Uterus (tissue), 4 donors: ENCODE results near the gene DCC. TPM values are rescaled to one million over a fixed set of nuclear protein-coding genes. Genes with fewer than 3 reads are reported as not detected.

Experiments used
- DNase-seq, 2 donors: peaks; one replicate each; pipeline ENCODE4 v3.0.0-alpha.2; 2019 to 2020
- H3K27ac ChIP-seq, 2 donors: fragments of 200-600 bp; sonication (generic); 1 replicate in 1 of 2; 2 replicates in 1 of 2; pipeline ENCODE4 v1.5.1; 2016 to 2018
- H3K27me3 ChIP-seq, 2 donors: fragments of 200-600 bp; sonication (generic); one replicate each; pipeline ENCODE4 v1.5.1; 2018 to 2019; ENCODE audit warnings: control low read depth in 1 of 2
- H3K36me3 ChIP-seq, 2 donors: fragments of 200-600 bp; sonication (generic); one replicate each; pipeline ENCODE4 v1.5.1; 2019; ENCODE audit warnings: control low read depth in 1 of 2
- H3K4me1 ChIP-seq, 2 donors: fragments of 200-600 bp; sonication (generic); one replicate each; pipeline ENCODE4 v1.5.1; 2018 to 2019; ENCODE audit warnings: control low read depth in 1 of 2
- H3K4me3 ChIP-seq, 2 donors: fragments of 200-600 bp; sonication (generic); 1 replicate in 1 of 2; 2 replicates in 1 of 2; pipeline ENCODE4 v1.5.1; 2018 to 2019; ENCODE audit warnings: mild to moderate bottlenecking in 1 of 2
- H3K9me3 ChIP-seq, 2 donors: fragments of 200-600 bp; sonication (generic); one replicate each; pipeline ENCODE4 v1.5.1; 2019; ENCODE audit warnings: control low read depth in 1 of 2
- POLR2A ChIP-seq, 2 donors: fragments of 450-650 bp; IDR thresholded peaks; one replicate each; pipeline ENCODE4 v1.6.1; 2016; ENCODE audit warnings: antibody characterized with exemption in 2 of 2, mild to moderate bottlenecking in 1 of 2, moderate library complexity in 1 of 2
- intact Hi-C: fragments of 100-400 bp; cut with DNase I; formaldehyde crosslinking; loops from one replicate; pipeline ENCODE4 v1.15.1; 2023; ENCODE audit warnings: low total_unique reads
- total RNA-seq, 4 donors: library from RNA; depleted of rRNA in 3 of 4; stranded (reverse); fragments of >200 nt in 3 of 4; gene quantifications; one replicate each; pipeline versions ENCODE4 v1.1.0 to v1.2.4, GENCODE V29; 2014 to 2023
- TF ChIP-seq, protein P1 (sequence below), 4 experiments: fragments of 200-600 bp in 2 of 4; fragments of 450-650 bp in 2 of 4; sonication (generic) in 2 of 4; IDR thresholded peaks; one replicate each; pipeline ENCODE4 v1.5.1; 2016 to 2019; ENCODE audit warnings: antibody characterized with exemption in 4 of 4, mild to moderate bottlenecking in 2 of 4, moderate library complexity in 1 of 4
- donor health status: DM: yes; HTN: yes; CAD: no.

Gene DCC, protein sequence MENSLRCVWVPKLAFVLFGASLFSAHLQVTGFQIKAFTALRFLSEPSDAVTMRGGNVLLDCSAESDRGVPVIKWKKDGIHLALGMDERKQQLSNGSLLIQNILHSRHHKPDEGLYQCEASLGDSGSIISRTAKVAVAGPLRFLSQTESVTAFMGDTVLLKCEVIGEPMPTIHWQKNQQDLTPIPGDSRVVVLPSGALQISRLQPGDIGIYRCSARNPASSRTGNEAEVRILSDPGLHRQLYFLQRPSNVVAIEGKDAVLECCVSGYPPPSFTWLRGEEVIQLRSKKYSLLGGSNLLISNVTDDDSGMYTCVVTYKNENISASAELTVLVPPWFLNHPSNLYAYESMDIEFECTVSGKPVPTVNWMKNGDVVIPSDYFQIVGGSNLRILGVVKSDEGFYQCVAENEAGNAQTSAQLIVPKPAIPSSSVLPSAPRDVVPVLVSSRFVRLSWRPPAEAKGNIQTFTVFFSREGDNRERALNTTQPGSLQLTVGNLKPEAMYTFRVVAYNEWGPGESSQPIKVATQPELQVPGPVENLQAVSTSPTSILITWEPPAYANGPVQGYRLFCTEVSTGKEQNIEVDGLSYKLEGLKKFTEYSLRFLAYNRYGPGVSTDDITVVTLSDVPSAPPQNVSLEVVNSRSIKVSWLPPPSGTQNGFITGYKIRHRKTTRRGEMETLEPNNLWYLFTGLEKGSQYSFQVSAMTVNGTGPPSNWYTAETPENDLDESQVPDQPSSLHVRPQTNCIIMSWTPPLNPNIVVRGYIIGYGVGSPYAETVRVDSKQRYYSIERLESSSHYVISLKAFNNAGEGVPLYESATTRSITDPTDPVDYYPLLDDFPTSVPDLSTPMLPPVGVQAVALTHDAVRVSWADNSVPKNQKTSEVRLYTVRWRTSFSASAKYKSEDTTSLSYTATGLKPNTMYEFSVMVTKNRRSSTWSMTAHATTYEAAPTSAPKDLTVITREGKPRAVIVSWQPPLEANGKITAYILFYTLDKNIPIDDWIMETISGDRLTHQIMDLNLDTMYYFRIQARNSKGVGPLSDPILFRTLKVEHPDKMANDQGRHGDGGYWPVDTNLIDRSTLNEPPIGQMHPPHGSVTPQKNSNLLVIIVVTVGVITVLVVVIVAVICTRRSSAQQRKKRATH (N-terminal part only)
- 1 to 10 TPM in 1 of 4 donors, under 1 TPM in 1, not detected in 2; 0.40 to 3.2 TPM for total RNA-seq

DNA sequence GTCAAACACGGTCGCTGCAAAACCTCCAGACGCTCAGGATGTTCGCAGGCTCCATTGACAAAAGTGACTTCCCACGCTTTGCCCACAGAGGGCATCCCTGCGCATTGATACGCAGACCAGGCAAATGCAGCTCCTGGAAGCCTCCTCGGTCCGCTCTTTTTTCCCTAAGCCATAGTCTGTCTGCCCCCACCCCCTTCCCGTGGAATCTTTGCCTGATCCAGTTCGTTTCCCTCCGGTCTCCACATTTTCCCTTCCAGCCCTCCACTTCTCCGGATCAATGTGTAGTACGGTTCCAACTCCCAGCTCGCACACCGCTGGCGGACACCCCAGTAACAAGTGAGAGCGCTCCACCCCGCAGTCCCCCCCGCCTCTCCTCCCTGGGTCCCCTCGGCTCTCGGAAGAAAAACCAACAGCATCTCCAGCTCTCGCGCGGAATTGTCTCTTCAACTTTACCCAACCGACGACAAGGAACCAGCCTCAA lies at the start of gene DCC:
Gene DCC (plus strand): TSS at position 307 of the 481 bp plus-strand sequence. CDS start 591 bp downstream, outside the sequence.
- H3K4me1 ChIP-seq: no peaks in the 10 kb centered on the region
- H3K4me3 ChIP-seq: no peak within 1 kb of the TSS
- peaks cover 0 to 18% of the 10 kb centered on the region in 2 donors for H3K27me3 ChIP-seq
- no peak for TF ChIP-seq POLR2A (IDR thresholded peaks at IDR 0.05)
- TF ChIP-seq, protein P1, sequence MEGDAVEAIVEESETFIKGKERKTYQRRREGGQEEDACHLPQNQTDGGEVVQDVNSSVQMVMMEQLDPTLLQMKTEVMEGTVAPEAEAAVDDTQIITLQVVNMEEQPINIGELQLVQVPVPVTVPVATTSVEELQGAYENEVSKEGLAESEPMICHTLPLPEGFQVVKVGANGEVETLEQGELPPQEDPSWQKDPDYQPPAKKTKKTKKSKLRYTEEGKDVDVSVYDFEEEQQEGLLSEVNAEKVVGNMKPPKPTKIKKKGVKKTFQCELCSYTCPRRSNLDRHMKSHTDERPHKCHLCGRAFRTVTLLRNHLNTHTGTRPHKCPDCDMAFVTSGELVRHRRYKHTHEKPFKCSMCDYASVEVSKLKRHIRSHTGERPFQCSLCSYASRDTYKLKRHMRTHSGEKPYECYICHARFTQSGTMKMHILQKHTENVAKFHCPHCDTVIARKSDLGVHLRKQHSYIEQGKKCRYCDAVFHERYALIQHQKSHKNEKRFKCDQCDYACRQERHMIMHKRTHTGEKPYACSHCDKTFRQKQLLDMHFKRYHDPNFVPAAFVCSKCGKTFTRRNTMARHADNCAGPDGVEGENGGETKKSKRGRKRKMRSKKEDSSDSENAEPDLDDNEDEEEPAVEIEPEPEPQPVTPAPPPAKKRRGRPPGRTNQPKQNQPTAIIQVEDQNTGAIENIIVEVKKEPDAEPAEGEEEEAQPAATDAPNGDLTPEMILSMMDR (IDR thresholded peaks at IDR 0.05): no peak
- DNase-seq: no peak
- intact Hi-C loops: no loop called here
- H3K27ac ChIP-seq: no peak within 1 kb of the TSS
- H3K9me3 ChIP-seq: no peaks in the 10 kb centered on the region
- H3K36me3 ChIP-seq: no peaks in the 10 kb centered on the region

DNA sequence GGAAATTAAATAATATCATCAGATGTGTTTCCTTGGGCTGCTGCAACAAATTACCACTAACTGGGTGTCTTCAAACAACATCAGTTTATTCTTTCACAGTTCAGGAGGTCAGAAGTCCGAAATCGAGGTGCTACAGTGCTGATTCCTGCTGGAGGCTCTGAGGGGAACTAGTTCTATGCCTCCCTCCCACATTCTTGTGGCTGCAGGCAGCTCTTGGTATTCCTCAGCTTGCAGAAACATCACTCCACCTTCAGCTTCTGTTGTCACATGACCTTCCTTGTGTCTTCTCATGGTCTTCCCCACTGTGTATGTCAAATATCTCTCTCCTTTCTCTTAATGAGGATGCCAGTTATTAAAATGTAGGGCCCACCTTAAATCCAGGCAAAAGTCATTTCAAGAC lies 29.3 kb upstream of the DCC start:
- no peaks in the 10 kb centered on the region for H3K9me3 ChIP-seq
- TF ChIP-seq, protein P1 (IDR thresholded peaks at IDR 0.05): no peak
- TF ChIP-seq POLR2A (IDR thresholded peaks at IDR 0.05): no peak
- DNase-seq: no peak
- H3K27me3 ChIP-seq: no peaks in the 10 kb centered on the region
- H3K27ac ChIP-seq: no peak overlapping the region
- H3K4me3 ChIP-seq: no peak overlapping the region
- H3K36me3 ChIP-seq: no peaks in the 10 kb centered on the region
- intact Hi-C loops: no loop called here
- no peaks in the 10 kb centered on the region for H3K4me1 ChIP-seq

DNA sequence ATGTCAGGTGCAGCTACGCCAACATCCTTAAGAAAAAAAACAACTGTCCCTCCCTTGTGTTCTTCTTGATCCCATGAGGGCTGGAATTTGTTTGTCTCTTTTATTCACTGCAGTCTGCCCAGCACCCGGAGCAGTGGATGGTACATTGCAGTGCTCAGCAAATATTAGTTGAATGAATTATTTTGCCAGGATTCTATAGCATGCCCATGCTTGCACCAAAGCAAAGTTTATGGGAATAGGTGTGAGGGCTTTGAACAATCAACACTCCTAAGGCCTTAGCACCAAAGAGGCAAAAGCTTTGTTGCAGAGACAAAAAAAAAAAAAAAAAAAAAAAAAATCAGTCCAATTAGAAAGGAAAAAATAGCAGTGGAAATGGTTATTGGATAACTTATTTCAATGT lies 28.7 kb upstream of the DCC start:
- Histone ChIP-seq H3K27ac (no peak overlapping the region), H3K27me3 (no peaks in the 10 kb centered on the region), H3K4me1 (no peaks in the 10 kb centered on the region), H3K4me3 (no peak overlapping the region), H3K9me3 (no peaks in the 10 kb centered on the region), H3K36me3 (no peaks in the 10 kb centered on the region)
- intact Hi-C loops: no loop called here
- DNase-seq: no peak
- no peak for TF ChIP-seq POLR2A (IDR thresholded peaks at IDR 0.05)
- TF ChIP-seq, protein P1 (IDR thresholded peaks at IDR 0.05): no peak

DNA sequence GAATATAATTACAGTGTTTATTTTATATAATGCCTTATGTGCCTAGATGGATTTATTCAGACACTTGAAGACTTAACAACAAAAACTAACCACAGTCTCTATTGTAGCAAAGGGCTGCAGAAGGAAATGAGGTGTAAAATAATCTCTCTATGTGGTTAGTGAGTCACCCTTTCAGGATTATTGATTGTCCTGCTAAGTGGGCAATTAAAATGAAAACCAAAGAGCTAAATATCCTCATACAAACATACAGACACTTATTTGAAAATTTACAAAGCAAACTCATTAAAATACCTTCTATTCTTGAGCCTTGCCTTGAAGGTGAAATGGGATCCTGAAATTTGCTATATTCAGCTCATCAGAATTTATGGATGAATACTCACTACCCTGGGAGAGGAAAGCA lies 27.7 kb upstream of the DCC start:
- H3K4me1 ChIP-seq: no peaks in the 10 kb centered on the region
- DNase-seq: no peak
- no peaks in the 10 kb centered on the region for H3K27me3 ChIP-seq
- no peak overlapping the region for H3K27ac ChIP-seq
- no peak overlapping the region for H3K4me3 ChIP-seq
- intact Hi-C loops: no loop called here
- no peaks in the 10 kb centered on the region for H3K9me3 ChIP-seq
- no peaks in the 10 kb centered on the region for H3K36me3 ChIP-seq
- TF ChIP-seq, protein P1 (IDR thresholded peaks at IDR 0.05): no peak
- no peak for TF ChIP-seq POLR2A (IDR thresholded peaks at IDR 0.05)
